GM18517 (cell line): ENCODE data around the gene ATG2B.
"Not testable (repeated sequence)": the region's sequence is repeated elsewhere in the genome, so short reads cannot be mapped to it uniquely, and the experiment has no call there.

Experiments
- ATAC-seq: cut with Tn5 transposase; IDR thresholded peaks from one replicate; pipeline ENCODE4 v1.9.1; 2021; ENCODE audit warnings: mild to moderate bottlenecking, moderate library complexity; ENCODE audit not compliant: unreplicated experiment

Gene ATG2B

DNA sequence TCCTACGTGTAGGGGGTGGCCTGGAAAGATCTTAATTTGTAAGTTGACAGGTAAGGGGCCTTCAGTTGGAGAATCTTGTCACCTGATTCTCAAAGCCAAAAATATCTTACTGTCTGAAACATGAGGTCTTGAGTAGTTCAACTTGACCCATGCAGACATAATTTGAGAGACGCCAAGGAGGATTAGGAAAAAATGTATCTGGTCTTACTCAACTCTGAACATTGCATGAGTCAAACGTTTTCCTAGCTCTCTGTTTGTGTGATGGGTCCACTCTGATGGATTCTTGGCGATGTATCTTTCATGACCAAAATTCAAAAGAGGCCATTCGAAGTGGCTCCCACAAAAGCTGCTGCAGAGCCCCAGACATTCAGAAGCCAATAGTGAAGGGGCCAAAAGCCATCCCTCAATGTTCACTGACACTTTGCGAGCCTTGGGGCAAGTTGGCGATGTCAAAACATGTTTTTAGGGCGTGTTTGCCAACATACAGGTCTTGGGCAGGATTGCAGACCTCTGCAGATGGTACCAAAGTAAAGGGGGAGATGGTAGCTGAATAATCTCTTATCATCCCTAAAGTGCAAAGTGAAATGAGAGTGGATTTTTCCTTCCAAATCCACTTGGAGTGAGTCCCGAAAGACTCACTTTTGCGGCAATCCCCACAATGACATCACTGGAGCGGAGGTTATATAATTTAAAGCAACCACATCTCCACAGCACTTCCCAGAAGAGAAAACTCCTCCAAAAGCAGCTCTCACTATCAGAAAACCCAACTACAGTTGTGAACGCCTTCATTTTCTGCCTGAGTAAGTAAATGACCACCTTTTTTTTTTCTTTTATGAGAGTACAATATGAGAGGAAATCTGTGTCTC is 107.4 kb downstream of the ATG2B start, which contains the start of gene BDKRB1:
BDKRB1 (plus strand) TSS at position 710 of the 866 bp plus-strand sequence. CDS start 7,473 bp downstream, outside the sequence.
- no peak for ATAC-seq

DNA sequence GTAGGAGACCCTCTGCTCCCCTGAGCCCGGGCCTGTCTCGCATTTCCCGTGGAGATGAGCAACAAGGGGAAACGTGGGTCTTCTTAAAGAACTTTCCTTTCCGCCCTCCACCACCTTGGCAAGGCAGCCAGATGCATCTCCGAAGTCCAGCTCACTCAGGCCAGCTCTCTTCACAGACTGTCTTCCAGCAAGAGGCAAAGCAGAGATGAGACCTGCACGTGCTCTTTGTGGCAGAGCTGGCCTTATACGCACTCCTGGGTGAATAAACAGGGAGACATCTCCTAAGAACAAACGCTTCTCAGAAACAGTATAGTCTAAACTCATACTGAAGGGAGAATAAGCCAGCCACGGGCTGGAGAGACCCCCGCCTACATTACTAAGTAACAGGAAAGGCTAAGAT is 108.5 kb downstream of the ATG2B start:
- ATAC-seq, result no peak

DNA sequence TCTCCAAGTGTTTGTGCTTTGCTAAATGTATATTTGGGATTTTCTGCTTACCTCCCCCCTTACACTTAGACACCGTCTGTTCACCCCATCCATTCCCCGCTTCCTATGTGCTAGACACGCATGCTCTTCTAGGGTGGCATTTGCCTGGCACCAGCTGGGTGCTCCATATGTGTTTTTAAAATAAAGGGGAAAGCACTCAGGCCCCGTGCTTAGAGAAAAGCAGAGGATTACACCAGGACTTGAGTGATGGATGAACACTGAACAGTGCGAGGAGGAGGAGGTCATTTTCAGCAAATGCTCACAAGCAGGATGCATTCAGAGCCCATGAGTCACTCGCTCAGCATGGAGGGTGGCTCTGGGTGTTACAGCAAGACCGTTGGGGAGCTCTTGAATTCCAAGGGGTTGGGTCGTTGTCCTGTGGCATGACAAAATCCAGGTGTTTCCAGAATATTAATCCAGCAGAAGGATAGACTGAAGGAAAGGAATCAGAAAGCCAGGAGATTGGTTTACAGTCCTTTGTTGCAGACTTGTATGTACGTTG is 110.1 kb downstream of the ATG2B start:
- ATAC-seq, result no peak

DNA sequence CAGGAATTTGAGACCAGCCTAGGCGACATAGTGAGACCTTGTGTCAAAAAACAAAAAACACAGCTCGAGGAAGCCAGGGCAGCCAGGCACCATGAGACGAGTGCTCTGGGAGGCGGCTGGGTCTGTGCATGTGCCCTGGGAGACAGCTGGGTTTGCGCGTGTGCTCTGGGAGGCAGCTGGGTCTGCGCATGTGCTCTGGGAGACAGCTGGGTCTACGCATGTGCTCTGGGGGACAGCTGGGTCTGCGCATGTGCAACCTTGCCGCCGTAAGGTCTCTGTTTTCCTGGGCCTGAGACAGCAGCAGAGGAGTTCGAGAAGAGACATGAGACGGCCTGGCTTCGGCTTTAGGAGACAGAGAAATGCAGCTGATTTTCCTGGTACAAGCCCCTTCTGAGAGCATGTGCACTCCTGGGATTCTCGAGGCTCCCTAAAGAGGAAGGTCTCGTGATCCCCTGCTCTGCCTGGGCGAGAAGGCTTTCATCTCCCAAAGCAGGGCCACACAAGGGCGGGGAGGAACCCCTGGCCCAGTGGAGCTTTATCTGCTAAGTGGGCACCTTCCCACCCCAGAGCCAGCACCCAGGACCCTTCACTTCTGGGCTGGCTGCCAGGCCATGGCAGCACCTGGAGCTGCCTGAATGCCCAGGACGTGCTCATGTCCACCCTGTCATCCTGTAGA is 110.7 kb downstream of the ATG2B start:
- no peak for ATAC-seq

DNA sequence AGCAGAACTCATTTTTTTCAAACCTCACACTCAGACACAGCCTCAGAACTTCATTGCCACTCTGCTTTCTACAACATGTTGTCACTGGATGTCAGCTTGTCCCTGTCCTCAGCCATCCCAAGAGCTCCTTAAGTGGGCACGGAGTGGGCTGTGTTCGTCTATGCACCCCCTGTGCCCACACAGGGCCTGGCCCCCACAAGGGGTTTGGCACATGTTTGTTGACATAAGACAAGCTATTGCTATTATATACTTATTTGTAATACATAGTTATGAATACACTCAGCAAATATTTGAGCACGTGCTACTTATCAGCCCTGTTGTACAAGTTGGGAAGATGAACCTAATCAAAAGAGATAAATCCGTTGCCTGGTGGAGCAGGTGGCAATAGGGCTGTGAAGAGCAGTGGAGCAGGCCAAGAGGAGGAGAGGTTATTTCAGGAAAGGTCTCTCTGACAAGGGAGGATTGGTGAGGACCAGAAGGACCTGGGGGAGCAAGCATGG is 111.4 kb downstream of the ATG2B start:
- no peak for ATAC-seq

DNA sequence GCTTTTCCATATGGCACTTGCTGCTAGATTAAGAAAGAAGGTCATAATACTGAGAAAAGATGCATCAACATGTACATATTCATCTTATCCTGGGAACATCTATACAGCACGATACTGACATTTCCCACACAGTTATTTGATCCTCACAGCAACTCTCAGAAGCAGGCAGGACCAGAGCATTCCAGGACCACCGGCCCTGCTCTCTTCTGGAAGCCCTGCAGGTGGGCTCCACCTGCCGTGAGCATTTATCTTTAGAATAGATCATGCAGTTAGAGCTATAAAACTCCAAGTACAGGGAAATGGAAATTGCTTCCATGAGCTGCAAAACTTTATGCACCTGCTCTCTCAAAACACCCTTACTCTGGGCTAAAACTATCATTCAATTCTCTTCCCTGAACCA is 112.7 kb downstream of the ATG2B start:
- no peak for ATAC-seq

DNA sequence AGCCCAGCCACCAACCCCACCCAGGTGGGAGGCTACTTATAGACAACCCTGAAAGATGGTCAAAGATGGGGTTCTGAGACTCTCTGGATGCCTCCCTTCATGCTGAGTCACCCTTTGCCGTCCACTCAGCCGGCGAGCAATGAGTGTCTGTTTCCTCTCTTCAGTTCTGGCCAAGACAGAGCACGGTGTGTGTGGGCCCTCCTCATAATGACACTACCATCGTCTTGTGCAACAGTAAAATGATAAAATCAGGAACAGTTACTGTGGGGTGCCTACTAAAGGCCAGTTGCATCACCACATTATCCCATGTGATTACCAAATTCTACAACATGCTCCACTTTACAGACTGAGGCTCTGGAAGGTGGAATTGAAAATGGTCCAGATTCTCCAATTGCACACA is 114.1 kb downstream of the ATG2B start:
- ATAC-seq, result no peak

DNA sequence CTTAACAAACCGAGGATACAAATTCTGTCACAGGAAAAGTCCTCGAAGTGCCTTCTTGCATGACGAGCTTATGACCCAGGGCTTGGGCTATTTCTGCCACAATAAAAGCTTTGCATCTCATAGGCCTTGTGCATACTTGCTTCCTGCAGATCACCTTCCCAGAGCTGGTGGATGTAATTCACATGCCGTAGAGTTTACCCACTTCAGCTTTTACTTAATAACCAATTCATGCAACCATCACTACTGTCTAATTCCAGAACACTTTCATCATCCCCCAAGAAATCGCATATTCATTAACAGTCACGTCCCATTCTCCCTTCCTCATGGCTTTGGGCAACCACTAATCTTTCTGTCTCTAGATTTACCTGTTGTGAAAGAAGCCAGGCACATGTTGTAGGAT is 116.1 kb downstream of the ATG2B start:
- ATAC-seq, result no peak

DNA sequence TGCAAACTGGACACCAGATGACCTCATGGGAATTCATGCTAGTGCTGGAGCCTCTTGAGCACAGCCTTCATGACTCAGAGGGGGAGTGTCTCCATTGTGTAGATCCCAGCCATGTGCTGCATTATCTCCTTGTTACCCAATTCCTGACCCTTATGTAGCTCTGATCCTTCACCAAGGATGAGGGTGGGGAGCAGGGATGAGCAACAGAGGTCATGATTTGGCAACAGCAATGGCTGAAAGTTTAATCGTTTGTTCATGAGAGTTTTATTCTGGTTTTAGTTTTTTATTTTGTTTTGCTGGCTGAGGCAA is 116.6 kb downstream of the ATG2B start:
- ATAC-seq, result no peak

DNA sequence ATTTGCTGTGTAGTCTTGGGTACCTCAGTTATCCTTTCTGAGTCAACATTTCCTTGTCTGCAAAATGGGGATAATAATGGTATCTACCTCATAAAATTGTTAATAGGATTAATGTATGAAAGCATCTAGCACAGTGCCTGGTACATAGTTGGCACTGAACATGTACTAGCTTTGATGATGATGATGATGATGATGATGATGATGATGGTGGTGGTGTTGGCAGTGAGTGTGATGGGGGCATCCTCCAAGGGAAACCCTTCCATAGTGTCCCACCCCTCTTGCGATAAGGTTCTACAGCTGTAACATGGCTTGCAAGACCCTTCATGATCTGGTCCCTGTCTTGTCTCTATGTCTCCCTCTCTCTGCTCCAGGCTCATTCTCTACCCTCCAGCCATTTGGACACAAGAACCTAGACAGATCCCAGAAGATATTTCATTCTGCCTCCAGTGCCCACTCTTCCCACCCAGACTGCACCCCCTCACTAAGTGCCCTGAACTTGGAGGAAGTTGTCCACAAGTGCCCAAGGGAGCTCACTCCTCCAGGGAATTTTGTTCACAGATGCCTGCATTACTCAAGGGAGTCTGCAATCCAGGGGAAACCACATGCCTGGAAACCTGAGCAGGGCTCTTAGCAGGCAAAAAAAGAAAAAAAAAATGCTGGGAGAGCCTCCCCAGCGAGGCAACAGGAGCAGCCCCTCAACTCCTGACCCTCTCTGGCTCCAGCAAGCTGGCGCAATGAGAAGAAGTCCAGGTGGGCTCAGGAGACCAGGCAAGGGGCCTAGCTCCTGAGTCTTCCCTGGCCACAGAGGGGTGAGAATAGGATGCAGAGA is 117.2 kb downstream of the ATG2B start:
- no peak for ATAC-seq

DNA sequence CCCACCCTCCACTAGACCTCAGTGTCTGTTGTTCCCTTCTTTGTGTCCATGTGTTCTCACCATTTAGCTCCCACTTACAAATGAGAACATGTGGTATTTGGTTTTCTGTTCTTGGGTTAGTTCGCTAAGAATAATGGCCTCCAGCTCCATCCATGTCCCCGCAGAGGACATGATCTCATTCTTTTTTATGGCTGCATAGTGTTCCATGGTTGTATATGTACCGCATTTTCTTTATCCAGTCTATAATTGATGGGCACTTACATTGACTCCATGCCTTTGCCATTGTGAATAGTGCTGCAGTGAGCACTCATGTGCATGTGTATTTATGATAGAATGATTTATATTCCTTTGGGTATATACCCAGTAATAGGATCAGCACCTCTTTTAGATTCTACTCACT is 118.1 kb downstream of the ATG2B start:
- ATAC-seq, result not testable (repeated sequence)

DNA sequence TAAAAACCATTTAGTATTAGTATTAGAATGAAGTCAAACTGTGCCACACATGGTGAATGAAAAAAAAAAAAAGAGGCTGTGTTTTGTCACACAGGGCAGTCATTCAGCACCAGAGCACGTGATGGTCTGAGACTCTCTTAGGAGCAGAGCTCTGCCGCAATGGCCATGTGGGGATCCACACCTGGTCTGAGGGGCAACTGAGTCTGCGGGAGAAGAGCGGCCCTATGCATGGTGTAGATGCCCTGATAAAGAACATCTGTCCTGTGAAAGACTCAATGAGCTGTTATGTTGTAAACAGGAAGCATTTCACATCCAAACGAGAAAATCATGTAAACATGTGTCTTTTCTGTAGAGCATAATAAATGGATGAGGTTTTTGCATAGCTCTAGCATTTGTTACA is 119.4 kb downstream of the ATG2B start:
- no peak for ATAC-seq

DNA sequence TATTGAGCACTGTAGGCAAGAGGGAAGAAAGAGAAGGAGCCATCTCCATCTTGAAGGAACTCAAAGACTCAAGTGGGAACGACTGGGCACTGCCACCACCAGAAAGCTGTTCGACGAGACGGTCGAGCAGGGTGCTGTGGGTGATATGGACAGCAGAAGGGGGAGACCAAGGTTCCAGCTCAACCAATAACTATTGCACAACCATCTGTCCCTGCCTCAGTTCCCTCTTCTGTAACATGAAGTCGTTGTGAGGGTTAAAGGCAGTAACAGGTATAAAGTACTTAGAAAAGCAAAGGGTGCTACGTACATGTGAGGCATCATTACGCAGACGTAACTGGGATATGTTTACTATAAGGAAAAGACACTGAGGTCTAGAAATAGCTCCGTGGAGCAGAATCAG is 121.0 kb downstream of the ATG2B start:
- no peak for ATAC-seq

DNA sequence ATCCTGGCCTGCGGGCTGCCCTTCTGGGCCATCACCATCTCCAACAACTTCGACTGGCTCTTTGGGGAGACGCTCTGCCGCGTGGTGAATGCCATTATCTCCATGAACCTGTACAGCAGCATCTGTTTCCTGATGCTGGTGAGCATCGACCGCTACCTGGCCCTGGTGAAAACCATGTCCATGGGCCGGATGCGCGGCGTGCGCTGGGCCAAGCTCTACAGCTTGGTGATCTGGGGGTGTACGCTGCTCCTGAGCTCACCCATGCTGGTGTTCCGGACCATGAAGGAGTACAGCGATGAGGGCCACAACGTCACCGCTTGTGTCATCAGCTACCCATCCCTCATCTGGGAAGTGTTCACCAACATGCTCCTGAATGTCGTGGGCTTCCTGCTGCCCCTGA is 122.5 kb downstream of the ATG2B start:
- ATAC-seq, result no peak

DNA sequence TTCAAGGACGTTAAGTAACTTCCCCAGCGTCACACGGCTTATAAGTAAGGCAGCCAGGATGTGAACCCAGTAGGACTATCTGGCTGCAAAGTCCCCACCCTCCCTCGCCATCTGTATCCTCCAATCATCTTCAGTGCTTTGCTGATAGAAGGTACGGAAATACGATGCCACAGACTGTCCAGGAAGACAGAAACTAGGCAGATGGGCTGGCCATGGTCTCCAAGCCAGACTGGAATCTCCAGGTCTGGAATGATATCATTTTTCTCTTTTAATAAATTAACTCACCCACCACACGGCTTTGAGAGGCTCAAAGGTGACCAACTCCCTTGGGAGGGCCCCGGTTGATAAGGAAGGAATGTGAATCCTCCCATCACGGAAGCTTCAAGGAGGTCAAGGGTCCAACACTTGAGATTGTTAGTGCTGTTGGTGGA is 123.4 kb downstream of the ATG2B start:
- no peak for ATAC-seq

DNA sequence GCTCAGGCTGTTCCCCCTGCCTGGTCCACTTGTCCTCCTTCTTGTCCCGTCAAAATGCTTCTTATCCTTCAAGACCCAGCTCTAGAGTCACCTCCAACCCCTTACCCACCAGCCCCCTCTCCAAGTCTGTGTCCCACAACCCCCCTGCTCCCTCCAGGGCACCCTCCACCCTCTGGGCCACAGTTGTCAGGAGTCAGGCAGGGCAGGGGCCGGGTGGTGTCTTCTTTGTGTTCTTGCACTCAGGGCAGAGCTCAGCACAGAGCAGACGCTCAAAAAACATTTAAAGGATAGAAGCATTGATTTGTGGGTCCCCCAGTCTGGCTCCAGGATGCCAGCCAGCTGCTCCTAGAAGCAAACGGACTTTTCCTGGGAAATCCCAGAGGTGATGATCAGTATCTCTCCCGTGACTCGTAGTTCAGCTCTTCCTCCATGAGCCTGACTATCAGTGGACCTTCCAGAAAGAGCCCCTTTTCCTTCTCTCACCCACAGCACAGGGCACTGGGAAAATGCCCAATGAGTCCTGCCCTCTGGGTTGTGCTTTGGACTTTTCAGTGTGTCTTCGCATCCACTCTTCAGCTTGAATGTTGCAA is 124.4 kb downstream of the ATG2B start:
- ATAC-seq, result no peak

DNA sequence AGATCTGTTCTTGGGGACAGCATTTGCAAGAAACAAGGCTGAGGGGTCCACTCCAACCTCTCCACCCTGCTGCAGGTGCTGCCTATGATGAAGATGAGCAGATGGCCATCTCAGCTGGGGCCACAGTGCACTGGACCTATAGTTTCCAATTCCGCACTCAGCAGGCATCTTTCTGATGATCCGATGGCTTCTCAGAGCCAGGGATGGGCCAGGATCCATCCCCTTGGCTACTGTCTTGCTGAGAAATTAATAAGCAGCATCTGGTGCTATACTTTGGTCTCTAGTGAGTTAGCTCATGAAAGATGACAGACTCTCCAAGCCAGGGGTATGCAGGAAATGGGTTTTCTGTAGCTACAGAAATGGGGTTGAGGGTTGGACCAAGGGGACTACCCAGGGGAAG is 125.5 kb downstream of the ATG2B start:
- no peak for ATAC-seq

DNA sequence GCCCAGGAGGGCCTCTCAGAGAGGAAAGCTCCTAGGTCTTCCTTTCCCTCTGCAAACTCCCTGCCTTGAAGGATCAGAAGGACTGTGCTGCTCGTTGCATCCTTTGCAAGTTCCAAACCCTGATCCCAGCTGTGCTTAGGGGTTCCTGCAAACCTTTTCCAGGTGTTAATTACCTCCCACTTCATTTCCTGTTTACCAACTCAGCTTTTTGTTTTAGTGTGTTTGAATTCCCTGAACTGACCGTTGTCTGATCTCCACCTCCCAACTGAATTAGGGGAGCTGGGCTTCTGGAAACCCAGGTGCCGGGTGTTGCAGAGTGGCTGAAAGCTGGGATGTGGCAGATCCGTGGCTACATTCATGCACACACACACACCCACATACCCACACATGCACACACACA is 127.7 kb downstream of the ATG2B start:
- no peak for ATAC-seq

DNA sequence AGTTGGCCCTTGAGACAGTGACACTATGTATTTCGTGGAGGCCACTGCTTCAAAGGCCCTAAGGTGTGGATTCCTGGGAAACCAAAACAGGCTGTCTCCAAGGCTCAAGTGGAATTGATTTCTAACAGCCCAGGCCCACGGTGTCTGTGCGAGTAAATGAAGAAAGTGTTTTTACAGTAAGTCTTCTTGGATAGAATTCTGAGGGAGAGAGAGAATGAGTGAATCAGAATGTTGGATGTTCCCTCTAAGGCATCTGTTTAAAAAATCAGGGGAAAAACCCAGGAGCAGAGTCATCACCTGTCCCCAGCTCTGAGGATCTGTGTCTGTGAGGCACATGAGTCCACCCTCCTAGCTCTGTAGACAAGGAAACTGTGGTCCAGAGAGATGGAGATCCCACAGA is 129.5 kb downstream of the ATG2B start:
- no peak for ATAC-seq

DNA sequence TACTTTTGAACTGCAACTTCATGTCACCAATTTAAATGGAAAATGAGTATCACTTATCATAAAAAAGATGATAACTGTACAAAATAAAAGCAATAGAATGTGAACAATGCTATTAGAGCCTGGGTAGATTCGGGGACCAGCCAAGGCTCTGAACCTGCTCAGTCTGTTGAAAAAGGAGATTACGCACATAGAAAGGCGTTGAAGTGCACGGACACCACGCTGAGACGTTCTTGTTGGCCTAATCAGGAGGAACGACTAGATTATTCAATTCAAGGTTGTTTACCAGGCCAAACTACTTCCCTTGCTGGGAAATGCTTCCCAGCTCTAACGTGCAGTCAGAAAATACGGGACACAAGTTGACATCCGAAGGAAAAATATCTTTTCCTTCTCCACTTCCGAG is 130.6 kb downstream of the ATG2B start:
- ATAC-seq, result no peak
